ENCODE results near the gene SCPEP1.

- TF ChIP-seq REST (IDR thresholded peaks at IDR 0.05; ENCODE audit: insufficient read depth in 1 of 2, low read depth in 2 of 2, low read length in 2 of 2) (no peak), SIN3A (IDR thresholded peaks at IDR 0.05; ENCODE audit: borderline replicate concordance, insufficient read depth, low read length) (no peak), POLR2AphosphoS5 (IDR thresholded peaks at IDR 0.05; ENCODE audit: low read depth, low read length) (no peak), TAF1 (IDR thresholded peaks at IDR 0.05; ENCODE audit: borderline replicate concordance, insufficient read depth, low read length) (no peak)
Measured at GRCh38 chr17:57006040-57006439, 28.1 kb downstream of the SCPEP1 start.

All from PFSK-1 (cell line).